Measurements from ENCODE around the gene CCL22.

Gene CCL22

GRCh38 chr16:57409870-57410587 is 51.4 kb downstream of the CCL22 start:
- H3K4me3 ChIP-seq (ENCODE audit: low read depth, low read length), result no peak overlapping the region
- no peak for DNase-seq (ENCODE audit: low read depth)
- TF ChIP-seq, protein P1, sequence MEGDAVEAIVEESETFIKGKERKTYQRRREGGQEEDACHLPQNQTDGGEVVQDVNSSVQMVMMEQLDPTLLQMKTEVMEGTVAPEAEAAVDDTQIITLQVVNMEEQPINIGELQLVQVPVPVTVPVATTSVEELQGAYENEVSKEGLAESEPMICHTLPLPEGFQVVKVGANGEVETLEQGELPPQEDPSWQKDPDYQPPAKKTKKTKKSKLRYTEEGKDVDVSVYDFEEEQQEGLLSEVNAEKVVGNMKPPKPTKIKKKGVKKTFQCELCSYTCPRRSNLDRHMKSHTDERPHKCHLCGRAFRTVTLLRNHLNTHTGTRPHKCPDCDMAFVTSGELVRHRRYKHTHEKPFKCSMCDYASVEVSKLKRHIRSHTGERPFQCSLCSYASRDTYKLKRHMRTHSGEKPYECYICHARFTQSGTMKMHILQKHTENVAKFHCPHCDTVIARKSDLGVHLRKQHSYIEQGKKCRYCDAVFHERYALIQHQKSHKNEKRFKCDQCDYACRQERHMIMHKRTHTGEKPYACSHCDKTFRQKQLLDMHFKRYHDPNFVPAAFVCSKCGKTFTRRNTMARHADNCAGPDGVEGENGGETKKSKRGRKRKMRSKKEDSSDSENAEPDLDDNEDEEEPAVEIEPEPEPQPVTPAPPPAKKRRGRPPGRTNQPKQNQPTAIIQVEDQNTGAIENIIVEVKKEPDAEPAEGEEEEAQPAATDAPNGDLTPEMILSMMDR (IDR thresholded peaks at IDR 0.05; ENCODE audit: low read depth, low read length, missing control alignments), result no peak
- in situ Hi-C loops (cut with HindIII; ENCODE audit: low sequenced_read_pairs), result loop anchor here (10.0 kb wide), 2 partner anchors 85 to 115 kb away; no protein-coding TSS in a partner anchor

- H3K4me3 ChIP-seq (ENCODE audit: low read depth, low read length), result no peak overlapping the region
- in situ Hi-C loops (cut with HindIII; ENCODE audit: low sequenced_read_pairs), result loop anchor here (10.0 kb wide), 2 partner anchors 87 to 117 kb away; no protein-coding TSS in a partner anchor
- DNase-seq (ENCODE audit: low read depth), result no peak
- TF ChIP-seq, protein P1 (IDR thresholded peaks at IDR 0.05; ENCODE audit: low read depth, low read length, missing control alignments), result no peak
Measured at GRCh38 chr16:57411362-57411976, 52.9 kb downstream of the CCL22 start.

GRCh38 chr16:57412584-57412983 is 54.0 kb downstream of the CCL22 start:
- TF ChIP-seq, protein P1 (IDR thresholded peaks at IDR 0.05; ENCODE audit: low read depth, low read length, missing control alignments), result no peak
- no peak overlapping the region for H3K4me3 ChIP-seq (ENCODE audit: low read depth, low read length)
- in situ Hi-C loops (cut with HindIII; ENCODE audit: low sequenced_read_pairs), result loop anchor here (10.0 kb wide), 2 partner anchors 88 to 118 kb away; no protein-coding TSS in a partner anchor
- DNase-seq (ENCODE audit: low read depth), result no peak

DNA sequence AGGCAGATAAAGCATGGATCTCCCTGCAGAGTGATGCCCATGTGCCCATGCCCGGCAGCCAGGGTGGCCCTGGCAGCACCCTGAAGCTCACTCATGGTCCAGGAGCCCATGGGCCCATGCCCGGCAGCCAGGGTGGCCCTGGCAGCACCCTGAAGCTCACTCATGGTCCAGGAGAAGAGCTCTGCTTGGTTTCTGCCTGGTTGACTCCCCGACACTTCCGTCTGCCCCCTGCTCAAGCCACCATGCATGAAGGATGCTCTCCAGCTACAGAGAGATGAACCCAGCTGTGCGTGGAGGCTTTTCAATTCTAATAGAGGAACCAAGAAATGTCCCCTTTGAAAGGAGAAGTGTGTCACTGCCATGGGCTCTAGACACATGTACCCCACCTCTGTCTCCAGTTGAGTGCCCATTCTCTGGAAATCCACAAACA is 54.7 kb downstream of the CCL22 start:
- TF ChIP-seq, protein P1 (IDR thresholded peaks at IDR 0.05; ENCODE audit: low read depth, low read length, missing control alignments), result no peak
- in situ Hi-C loops (cut with HindIII; ENCODE audit: low sequenced_read_pairs), result loop anchor here (10.0 kb wide), 2 partner anchors 89 to 119 kb away; no protein-coding TSS in a partner anchor

DNA sequence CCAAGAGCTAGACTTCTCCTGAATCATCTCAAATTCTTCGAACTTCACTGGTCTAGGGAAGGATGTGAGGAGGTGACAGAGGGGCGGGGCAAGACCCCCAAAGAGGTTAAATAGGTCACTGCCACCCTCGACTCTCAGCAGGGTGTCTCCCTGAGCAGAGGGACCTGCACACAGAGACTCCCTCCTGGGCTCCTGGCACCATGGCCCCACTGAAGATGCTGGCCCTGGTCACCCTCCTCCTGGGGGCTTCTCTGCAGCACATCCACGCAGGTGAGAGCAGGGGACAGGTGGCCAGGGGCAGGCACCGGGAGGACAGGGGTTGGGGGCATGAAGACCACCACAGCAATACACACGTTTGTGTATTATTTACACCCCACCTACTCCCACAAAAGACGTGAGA is 55.1 kb downstream of the CCL22 start:
- TF ChIP-seq, protein P1 (IDR thresholded peaks at IDR 0.05; ENCODE audit: low read depth, low read length, missing control alignments), result no peak
- no peak for DNase-seq (ENCODE audit: low read depth)
- in situ Hi-C loops (cut with HindIII; ENCODE audit: low sequenced_read_pairs), result loop anchor here (10.0 kb wide), 2 partner anchors 89 to 119 kb away; no protein-coding TSS in a partner anchor
- no peak overlapping the region for H3K4me3 ChIP-seq (ENCODE audit: low read depth, low read length)

More for the DNA sequence above, 54.7 kb downstream of the CCL22 start:
- H3K4me3 ChIP-seq (ENCODE audit: low read depth, low read length), result no peak overlapping the region
- no peak for DNase-seq (ENCODE audit: low read depth)
